ENCODE data around the gene RFX4. TPM values are rescaled to one million over a fixed set of nuclear protein-coding genes. Genes with fewer than 3 reads are reported as not detected.
"Not testable (repeated sequence)": the region's sequence is repeated elsewhere in the genome, so short reads cannot be mapped to it uniquely, and the experiment has no call there.

Gene RFX4
- total RNA-seq, 1 donor from 2014 or later, result not detected

DNA sequence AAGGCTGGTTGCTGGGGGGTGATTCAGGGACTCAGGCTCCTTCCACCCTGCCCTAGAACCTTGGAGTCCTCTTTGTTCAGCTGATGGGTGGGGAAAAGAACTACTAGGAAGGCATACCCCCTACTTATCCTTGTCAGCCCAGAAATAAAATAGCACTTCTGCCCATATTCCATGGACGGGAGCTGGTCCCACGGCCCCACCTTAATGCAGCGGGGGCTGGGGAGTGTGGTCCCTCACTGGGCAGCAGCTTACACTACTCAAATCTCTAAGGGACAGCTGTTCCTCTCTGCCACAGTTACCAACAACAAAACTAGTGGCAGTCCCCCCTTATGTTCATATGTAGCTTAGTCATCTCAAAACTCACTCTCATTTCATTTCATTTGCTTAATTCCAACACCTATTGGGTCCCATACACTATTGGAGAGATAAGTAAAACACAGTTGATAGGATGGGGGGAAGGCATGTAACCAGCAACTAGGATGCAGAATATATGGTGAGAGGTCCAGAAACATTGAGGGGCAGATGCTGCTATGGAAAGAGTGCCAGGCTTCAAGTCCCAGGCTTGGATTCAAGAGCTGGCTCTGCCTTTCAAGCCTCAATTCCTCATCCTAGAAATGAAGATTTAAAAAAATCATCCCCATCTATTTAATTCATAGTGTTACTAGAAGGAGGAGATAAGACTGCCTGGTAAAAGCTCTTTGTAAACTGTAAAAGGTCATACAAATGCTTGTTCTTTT is 107.9 kb downstream of the RFX4 start:
- DNase-seq (ENCODE audit: low read depth), result no peak

DNA sequence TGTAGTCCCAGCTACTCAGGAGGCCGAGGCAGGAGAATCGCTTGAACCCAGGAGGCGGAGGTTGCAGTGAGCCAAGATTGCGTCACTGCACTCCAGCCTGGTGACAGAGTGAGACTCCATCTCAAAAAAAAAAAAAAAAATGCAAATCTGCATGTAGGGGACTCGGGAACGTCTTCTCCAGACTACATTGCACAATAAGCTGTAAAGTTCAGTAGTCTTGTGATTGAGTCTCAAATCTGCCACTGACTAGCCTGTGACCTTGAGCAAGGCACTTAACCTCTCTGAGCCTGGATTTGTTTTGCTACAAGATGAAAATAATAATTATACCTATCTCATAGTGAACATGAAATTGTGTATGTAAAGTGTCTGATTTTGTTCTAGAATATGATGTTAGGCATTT is 109.2 kb downstream of the RFX4 start:
- not testable (repeated sequence) for DNase-seq (ENCODE audit: low read depth)

DNA sequence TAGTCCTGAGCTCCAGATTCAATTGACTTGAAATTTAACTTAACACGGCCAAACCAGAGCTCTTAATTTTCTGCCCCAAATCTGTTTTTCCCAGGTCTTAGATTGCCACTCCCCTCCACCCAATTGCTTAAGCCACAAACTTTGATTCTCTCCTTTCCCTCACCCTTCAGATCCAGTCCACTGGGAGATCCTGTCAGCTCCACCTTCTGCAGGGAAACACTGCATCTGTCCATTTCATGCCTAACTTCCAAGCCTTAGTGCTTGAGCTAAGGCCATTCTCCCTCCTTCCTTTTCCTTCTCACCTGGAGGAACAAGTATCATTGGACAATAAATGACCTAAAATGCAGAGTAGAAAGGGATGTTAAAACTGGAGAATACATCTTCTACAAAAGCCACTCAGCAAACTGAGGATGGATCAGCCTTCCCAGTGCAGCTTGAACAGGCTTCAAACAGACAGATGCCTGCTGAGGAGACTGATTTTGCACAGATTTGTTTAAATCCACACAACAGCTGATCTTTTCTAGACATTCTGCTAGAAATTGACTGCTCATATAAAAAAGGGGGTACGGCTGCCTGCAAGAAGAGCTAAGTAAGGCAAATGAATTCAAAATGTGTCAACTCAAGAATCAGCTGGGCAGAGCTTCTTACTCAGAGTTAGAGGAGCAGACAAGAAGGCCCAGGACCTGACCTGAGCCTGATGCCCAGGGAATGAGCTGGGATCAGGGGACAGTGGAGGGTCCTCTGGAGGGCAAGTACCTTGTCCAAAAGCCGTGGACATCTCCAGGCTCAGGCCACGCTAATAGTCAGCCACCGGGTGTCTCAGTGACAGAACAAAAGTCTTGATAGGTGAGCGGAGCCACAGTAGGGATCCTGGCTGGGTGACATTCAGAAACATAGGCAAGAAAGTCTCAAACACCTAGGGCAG is 110.4 kb downstream of the RFX4 start:
- DNase-seq (ENCODE audit: low read depth), result no peak

DNA sequence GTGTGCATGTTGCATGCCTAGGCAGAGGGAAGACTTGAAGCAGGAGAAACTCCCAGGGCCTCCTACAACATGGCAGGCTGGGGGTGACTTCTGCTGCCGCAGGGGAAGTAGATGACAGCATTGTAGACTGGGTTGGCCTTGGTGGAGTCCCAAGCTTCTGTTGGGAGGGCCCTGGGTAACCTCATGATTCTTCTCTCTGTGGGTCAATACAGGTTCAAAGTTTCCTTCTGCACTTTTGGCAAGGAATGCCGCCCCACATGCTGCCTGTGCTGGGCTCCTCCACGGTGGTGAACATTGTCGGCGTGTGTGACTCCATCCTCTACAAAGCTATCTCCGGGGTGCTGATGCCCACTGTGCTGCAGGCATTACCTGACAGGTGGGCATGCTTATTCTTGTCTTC is 113.3 kb downstream of the RFX4 start:
- no peak for DNase-seq (ENCODE audit: low read depth)

DNA sequence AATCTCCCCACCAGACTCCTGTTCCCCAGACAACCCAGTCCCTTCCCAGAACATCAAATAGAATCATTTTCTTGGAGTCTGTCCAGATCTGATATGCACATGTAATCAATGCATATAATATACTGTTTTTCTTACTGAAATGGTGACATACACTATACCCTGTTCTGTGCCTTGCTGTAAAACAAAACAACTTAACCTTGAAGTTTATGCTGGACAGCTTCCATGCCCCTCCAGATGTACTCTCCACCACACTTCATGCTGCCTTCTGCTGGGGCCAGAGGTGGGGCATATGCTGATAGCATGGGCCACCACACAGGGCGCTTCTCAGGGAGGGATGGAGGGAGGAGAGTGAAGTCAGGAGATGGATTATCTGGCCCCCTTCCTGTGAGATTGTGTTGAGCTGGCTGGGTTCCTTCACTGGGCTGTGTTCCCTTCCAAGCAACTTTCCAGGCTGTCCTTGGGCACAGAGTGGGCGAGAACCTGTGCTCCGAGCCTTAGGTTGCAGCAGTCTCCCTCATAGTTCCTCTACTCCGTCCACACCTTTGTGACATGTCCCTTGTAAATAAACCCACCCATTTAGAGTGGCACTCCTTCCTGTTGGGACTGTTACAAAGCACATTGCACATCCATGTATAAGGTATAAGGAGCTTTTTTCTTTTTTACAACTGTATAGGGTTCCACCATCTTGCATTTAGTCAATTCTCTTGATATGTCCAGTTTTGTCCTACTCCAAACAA is 114.0 kb downstream of the RFX4 start:
- no peak for DNase-seq (ENCODE audit: low read depth)

DNA sequence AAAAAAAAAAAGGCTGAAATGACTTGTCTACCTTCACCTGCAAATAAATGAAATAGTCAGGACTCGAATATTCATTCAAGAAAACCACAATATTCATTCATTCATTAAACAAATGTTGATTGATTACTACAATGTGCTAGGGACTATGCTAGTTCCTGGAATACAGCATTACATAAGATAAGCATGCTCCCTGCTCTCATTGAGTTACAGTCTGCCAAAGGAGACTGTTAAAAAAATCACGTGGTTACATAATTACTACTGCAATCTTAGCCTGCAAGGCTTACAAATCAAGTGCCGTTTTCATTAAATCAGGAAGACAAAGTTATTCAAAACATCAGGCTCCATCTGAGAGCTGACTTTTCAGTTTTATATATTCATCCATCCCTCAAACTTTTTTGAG is 121.3 kb downstream of the RFX4 start:
- DNase-seq (ENCODE audit: low read depth), result peak; percentile 15

DNA sequence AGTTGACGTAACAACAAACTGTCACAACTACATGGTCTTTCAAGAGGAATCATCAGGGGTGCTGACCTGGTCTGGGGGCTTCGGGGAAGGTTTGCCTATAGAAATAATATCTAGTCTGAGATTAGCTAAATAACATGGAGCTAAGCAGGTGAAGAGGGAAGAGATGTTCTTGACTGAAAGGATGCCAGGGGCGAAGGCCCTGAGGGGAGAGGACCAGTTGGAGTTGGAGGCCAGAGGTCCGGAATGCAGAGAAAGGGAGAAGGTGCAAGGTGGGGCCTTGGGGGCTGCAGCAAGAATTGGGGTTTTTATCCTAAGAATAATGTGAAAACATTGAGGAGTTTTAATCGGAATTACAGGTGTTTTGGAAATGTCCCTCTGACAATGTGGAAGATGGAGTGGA is 123.2 kb downstream of the RFX4 start:
- no peak for DNase-seq (ENCODE audit: low read depth)

DNA sequence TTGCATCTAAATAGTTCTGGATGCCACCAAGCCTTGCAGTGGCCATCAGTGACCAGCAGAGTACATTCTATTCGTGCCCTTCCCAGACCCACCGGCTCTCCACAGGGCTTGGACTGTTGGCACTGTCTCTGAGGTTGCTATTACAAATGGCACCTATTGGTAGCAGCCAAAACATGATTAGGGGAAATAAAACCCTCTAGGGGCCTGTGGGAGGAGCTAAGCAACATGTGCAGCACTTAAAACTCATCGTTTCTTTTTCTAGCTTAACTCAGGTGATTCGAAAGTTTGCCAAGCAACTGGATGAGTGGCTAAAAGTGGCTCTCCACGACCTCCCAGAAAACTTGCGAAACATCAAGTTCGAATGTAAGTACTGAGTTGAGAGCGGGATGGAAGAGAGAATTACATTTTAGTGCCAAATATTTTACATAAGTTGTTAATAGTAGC is 126.3 kb downstream of the RFX4 start:
- no peak for DNase-seq (ENCODE audit: low read depth)

DNA sequence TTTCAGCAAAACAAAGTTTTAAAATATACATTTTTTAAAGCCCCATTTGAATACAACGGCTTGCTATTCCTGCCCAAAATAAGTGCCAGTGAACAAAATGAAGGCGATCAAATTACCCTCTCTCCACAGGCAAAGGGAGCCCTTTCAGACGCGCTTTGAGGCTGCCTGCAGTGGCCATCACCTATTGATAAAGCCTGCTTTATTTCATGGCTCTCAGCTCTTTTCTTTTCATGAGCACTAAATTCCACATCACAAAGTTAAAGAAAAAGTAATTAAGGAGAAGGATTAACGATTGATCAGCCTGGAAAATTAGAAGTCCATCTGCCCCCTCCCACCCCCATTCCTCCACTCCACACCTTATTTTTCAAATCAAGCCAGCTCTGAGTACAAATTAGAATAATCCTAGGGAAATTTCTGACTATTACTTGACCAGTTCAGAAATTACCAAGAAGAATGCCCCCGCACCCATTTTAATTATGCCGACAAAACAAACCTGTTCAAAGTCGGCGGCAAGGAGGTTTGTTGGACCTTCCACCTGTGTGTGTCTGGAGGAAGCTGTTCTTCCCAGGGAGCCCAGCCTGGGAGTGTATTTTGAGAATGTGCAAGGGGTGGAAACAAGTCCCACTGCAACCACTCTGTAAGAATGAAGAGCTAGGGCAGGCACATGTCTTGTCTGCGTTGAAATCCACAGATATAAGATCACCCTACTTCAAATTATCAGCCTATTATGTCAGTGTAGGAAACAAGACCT is 127.5 kb downstream of the RFX4 start:
- no peak for DNase-seq (ENCODE audit: low read depth)

DNA sequence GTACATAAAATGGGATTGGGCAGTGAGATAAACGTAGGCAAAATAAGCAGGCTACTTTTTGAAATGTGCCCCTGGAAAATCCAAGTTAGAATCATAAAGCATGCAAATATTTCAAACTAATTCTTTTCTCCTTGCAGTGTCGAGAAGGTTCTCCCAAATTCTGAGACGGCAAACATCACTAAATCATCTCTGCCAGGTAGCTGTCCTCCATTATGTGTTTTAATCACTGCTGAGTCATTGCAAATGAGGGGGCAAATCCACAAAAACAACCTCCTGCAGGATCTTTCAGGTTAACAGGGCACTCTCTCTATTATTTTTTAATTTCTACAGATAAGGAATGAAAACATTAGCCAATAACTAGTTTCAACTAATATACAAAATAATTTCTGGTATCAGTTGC is 128.5 kb downstream of the RFX4 start:
- no peak for DNase-seq (ENCODE audit: low read depth)

DNA sequence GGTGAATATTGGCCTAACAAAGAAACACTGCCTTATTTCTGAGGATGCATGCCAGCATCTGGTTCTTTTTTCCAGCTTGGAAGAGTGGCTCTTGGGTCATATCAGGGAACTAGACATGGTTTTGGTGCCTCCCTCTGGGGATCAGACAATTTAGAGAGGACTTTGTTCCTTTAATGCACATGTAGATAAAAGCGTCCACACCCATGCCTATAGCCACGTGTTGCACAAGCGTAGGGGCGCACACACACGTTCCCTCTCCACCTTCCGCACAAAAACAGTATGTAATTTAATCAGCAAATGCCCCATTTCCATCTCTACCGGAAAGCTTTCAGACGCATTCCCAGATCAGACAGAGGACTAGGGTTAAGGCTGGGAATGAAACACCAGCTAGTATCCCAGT is 130.0 kb downstream of the RFX4 start:
- no peak for DNase-seq (ENCODE audit: low read depth)

DNA sequence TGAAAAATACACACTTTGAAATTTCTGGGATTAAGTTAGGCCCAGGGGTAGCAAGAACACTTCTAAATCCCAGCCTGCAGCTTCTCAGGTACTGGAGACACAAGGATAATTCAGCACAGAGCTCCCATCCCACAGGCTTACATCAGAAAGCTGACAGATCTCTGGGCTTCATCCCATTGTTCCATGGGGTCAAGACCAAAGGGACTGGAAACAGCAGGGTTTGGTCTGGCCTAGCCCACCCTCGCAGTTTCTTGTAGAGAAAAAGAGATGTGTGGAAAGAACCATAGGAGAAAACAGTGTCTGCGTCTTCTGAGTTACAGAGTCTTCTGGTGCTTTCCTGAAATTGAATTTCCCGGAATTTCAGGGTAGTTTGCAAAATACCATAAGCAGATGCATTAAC is 132.1 kb downstream of the RFX4 start:
- no peak for DNase-seq (ENCODE audit: low read depth)

DNA sequence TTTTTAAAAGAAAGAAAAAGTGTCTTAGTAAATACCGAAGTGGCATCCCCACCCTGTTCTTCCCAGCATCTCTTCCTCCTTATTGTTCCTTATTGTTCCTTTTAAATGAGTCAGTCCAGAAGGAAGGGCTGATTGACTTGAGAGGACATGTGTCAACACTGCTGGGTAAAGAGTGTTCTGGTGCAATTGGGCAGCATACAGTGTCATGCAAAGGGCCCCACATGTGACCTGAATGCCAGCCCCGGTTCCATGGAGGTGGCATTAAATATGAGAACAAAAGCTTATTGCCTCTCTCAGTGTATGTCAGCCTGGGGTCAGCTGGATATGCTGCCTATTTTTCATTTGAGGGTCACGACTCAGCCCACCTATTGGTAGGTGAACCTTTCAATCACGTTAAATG is 132.8 kb downstream of the RFX4 start:
- no peak for DNase-seq (ENCODE audit: low read depth)

DNA sequence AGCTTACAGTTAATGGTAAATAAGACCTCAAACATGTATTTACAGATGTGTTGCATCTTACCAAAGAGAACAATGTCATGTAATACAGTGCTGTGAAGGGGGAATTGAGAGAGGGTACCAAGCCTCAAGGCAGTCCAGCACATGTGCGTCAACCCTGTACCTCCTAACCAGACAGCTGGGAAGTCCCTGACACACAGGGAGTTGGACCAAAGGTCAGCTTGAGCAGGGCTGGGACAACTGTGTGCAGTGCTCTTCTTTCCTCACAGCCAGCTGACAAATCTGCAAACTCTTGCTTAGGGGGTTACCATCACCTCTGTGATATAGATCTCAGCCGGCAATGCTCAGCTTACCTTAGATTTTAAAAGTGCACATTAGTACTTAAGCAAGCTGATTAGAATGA is 134.9 kb downstream of the RFX4 start:
- no peak for DNase-seq (ENCODE audit: low read depth)

DNA sequence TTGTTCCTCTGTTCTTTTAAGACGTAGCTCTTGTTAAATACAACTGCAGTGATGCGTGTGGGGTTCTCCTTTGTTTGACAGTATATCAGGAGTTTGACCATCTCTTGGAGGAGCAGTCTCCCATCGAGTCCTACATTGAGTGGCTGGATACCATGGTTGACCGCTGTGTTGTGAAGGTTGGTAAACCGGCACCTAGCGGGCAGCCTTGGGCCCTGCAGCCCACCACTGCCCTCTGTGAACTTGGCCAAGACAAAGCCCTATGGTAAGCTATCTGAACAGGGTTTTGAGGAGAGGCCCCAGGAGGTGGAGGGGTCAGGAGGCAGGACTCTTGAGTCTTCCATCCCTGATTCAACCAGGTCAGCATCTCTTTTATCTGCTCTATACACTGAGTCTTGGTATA is 137.1 kb downstream of the RFX4 start:
- DNase-seq (ENCODE audit: low read depth), result no peak

DNA sequence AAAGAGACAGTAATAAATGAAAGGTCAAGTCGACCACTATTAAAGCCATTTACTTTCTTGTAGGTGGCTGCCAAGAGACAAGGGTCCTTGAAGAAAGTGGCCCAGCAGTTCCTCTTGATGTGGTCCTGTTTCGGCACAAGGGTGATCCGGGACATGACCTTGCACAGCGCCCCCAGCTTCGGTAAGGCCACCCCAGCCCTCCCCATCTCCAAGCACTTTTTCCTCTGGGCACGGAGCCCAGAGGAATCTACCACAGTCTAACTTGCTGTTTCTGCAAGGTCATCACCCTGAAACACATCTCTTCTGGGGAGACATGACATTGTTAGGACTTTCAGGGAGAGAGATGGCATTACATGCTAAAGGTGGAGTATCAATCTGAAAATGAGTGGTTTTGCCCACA is 137.9 kb downstream of the RFX4 start:
- DNase-seq (ENCODE audit: low read depth), result no peak

DNA sequence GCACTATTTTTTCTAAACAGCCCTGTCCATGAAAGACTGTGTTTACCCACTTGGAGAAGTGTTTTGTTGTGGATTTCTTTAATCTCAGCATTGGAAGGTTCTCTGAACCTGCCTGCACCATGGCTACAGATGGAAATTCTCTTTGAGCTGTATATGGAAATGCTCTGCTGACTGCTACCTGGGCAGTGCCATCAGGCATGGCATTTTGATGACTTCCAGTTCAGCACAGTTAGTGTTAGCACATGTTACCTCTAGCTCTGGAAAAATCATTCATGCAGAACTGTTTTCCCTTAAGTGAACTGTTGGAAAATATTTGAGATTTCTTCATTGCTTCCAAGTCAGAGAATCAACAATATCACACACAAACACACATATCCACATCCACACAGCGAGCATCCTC is 139.1 kb downstream of the RFX4 start:
- peak; percentile 80 for DNase-seq (ENCODE audit: low read depth)

DNA sequence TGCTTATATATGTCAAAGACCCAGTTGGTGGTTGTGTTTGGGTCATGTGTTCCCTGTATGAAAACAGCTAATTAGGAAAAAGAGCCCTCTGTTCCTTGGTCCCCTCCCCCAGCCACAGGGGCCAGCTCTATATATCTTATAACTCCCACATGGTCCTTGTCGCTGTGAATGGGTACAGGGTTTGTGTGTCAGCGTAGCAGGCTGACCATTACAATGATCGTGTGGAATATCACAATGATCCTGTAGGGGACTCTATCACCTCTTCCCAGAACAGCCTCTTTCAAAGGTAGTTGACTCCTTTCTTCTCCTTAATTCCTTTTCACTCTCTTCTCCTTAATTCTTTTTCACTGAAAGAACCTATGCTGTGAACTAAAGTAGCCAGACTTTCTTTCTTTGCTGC is 140.0 kb downstream of the RFX4 start:
- no peak for DNase-seq (ENCODE audit: low read depth)

DNA sequence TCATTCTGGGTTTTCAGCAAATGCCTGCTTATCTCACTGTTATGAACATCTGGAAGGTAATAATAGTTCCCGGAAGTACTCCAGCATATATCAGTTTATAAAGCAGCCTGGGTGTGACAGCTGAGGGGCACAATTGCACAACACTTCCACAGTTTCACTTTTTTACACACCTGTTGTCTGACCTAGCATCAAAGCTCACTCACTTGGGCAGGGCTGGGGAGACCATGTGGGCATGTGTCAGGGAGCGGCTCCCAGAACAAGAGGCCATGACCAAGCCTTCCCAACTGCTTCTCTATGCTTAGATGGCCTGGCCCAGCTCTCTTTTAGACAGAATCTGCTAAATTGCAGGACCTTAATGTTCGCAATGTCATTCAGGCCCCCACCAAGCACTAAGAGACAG is 140.6 kb downstream of the RFX4 start:
- no peak for DNase-seq (ENCODE audit: low read depth)

DNA sequence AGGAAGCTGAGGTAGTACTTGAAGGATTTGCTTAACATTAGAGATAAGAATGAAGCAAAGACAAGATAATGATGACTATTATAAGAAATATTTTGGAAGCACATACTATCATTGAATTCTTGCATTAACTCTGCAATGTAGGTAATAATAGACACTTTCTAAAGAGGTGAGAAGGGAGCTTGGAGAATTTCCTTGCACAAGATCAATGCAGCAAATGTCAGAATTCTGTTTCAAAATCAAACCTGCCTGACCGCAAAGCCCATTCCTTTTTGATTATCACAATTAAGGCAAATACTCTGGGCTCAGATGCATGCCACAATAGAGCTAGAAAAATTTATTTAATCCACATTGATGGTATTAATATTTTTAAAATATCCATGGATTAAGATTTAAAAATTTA is 141.3 kb downstream of the RFX4 start:
- DNase-seq (ENCODE audit: low read depth), result no peak

DNA sequence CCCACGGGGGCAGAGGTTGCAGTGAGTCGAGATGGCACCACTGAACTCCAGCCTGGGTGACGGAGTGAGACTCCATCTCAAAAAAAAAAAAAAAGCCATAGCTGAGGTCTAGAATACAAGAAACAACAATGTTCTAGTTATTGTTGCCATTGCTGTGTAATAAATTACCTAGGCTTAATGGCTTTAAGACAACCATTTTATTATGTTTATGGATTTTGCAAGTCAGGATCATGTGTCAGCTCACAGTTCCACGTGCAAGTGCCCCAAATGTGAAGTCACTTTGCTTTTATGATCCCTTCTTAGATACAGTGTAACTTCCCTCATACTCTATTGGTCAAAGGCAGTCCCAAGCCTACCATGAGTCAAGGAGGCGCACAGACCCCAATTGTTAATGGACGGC is 142.1 kb downstream of the RFX4 start:
- DNase-seq (ENCODE audit: low read depth), result no peak
